ENCODE measurements around the gene HNRNPUL2.

DNA sequence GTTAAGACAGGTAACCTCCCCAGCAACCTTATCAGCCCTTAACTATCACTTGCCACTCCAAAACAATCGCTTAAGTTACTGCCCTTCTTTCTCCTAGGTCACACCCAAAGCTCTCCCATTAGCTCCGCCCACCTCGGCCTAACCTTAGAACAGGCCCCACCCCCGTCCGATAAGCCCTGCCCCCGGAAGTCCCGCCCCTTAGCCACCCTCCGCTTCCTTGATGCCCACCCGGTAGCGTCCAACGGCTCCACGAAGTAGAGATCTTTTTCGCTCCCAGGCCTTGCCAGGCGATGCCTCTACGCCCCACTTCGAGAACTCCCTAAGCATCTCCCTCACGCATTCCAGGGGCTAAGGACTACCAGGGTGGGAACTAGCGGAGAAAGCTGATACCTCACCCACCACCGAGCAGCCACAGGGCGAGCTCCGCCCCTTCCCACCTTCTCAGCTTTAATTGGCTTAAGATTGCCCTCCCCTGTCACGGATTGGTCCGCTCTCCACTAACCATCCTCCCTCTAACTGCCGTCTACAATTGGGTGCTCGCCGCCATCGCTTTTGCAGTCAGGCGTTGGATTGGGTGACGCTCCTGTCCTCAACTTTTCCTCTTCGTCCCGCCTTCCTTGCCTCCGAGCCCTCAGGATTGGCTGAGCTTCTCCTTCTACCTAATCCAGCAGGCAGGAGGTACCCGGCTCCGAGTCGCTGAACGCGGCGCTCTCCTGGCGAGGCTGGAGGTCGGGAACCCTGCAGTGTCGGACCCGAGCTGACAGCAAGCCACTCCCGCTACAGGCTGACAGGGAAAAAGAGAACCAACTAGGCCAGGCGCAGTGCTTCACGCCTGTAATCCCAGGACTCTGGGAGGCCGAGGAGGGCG lies 26.7 kb upstream of the HNRNPUL2 start, which contains the start of gene ZBTB3:
- TF ChIP-seq, protein P1, sequence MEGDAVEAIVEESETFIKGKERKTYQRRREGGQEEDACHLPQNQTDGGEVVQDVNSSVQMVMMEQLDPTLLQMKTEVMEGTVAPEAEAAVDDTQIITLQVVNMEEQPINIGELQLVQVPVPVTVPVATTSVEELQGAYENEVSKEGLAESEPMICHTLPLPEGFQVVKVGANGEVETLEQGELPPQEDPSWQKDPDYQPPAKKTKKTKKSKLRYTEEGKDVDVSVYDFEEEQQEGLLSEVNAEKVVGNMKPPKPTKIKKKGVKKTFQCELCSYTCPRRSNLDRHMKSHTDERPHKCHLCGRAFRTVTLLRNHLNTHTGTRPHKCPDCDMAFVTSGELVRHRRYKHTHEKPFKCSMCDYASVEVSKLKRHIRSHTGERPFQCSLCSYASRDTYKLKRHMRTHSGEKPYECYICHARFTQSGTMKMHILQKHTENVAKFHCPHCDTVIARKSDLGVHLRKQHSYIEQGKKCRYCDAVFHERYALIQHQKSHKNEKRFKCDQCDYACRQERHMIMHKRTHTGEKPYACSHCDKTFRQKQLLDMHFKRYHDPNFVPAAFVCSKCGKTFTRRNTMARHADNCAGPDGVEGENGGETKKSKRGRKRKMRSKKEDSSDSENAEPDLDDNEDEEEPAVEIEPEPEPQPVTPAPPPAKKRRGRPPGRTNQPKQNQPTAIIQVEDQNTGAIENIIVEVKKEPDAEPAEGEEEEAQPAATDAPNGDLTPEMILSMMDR (IDR thresholded peaks at IDR 0.05; ENCODE audit: low read length), result no peak
- no peak for TF ChIP-seq EZH2 (IDR thresholded peaks at IDR 0.05; ENCODE audit: borderline replicate concordance, low read length)

Data from OCI-LY1 (cell line).